GM18858 (cell line): ENCODE results near the gene NOS1AP.
"Not testable (repeated sequence)": the region's sequence is repeated elsewhere in the genome, so short reads cannot be mapped to it uniquely, and the experiment has no call there.

ENCODE experiments used
- ATAC-seq: cut with Tn5 transposase; IDR thresholded peaks from one replicate; pipeline ENCODE4 v1.9.1; 2021; ENCODE audit not compliant: unreplicated experiment

NOS1AP gene

DNA sequence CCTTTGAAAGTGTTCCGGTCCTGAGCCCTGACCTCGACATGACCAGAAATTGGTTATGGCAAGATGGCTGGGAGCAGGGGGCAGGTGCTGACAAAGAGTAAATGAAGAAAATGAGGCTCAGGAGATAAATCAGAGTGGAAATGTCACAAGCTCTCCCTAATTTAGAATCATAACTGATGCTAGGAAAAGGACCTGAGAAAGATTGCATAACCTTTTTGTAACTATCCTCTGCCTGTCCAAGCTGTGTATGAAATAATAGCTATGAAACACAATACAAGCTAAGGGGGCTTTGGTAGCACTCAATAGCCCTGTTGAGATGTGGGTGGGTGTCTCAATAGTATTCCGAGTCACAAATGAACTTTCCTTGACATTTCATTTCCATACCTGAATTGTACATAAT is 12.9 kb upstream of the NOS1AP start:
- ATAC-seq = no peak

GRCh38 chr1:162059721-162060120 is 9.8 kb upstream of the NOS1AP start:
- ATAC-seq = no peak

DNA sequence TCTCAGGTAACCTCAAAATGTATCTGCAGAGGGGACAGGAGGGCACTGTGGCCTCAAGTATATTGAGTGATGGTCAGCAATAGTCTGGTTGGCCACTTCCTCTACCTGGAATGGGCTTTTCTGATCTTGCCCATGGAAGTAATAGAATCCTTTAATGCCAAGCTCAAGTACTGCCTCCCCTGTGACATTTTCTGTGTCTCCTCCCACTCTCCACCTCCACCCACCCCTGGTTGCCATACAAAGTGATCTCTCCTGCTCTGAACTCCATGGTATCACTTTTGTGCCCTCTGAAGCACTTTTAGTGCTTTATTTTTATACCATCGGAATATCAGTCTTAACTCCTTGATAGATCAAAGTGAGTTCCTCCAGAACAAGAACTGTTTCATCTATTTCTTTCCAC is 9.2 kb upstream of the NOS1AP start:
- no peak for ATAC-seq

- no peak for ATAC-seq
These were observed 6.9 kb upstream of the NOS1AP start for GRCh38 chr1:162062542-162063015.

DNA sequence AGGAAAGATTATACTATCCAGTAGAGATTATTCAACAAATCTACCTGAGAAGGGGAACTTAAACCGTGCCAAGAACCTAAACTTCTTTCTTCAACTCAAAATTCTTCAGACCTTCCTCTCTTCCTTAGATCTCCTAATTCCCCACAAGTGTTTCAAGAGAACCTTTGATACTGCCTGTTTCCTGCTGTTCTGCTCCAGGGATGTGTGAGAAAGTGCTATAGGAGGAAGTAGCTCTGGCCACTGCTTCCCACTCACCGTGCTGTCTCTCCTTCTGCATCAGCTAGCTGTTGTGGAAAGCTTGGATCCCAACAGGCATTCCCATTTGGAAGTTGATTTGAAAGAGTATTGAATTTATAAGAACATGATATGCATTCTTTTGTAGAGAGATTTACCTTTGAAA is 4.5 kb upstream of the NOS1AP start:
- ATAC-seq = no peak

DNA sequence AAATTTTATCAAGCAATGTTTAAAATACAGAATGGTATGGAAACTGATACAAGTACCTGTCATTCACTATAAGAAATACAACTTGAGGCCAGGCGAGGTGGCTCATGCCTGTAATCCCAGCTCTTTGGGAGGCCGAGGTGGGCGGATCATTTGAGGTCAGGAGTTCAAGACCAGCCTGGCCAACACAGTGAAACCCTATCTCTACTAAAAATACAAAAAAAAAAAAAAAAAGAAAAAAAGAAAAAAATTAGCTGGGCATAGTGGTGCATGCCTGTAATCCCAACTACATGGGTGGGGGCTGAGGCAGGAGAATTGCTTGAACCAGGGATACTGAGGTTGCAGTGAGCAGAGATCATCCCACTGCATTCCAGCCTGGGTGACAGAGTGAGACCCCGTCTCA is 2.7 kb upstream of the NOS1AP start:
- ATAC-seq = not testable (repeated sequence)

- no peak for ATAC-seq
These were observed 2.0 kb upstream of the NOS1AP start for GRCh38 chr1:162067466-162067865.

GRCh38 chr1:162068301-162068700 is 1.2 kb upstream of the NOS1AP start:
- ATAC-seq = no peak

DNA sequence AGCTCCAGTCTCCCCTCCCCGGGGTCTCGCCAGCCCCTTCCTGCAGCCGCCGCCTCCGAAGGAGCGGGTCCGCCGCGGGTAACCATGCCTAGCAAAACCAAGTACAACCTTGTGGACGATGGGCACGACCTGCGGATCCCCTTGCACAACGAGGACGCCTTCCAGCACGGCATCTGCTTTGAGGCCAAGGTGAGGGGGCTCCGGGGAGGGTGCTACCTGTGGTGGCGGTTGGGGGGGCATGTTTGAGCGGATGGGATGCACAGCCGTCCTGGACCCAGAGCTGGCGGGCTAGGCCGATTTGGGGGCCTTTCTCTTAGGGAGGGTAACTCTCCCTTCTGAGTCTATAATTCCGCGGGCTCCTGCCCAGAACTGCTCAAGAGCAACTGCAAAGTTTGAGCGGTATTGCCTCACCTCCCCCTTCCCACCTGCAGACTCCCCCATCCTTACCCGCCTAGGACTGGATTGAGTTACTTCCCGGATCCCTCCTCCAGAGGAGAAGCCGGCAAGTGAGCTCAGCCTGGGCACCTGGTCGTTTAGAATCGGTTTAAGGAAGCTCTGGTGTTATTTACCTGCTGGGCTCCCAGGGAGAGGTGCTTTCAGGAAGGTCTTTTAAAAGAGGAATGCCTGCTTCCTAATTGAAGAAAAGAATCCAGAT is 730 bp downstream of the NOS1AP start:
- no peak for ATAC-seq

DNA sequence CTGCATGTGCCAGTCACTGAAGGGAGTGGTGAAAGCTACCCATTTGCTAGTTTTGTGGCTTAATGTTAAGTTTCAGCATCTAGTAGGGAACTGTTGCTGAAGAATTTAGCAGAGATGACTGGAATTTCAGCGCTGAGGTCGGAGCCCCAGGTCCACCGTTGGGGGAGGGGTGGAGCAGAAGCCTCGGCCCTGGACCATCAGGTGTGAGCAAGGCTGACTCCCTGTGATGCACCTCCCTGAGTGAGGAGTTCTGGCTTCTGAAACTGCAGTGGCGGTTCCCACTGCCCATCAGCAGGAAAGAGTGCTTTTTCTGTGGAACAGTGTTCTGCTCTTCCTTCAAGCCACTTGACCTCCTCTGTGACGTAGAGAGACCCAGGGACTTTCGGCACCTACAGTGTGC is 1.3 kb downstream of the NOS1AP start:
- ATAC-seq = no peak

DNA sequence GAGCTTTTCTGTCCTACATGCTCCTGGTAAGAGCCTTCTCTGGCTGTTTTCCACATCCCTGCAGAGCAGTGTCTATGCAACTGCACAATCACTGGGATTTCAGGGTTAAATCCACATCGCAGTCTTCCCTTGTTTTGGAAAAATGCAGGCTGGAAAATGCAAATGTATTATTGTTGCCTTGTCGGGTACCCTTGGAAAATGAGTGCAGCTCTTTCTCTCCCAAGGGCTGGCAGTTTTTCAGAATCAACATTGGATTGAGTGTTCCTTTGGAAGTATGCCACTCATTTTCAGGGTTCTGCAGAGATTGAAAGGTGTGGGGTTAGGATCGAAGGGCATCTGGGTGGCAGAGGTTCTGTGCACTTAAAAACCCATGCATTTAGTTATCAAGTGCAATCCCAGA is 3.2 kb downstream of the NOS1AP start:
- no peak for ATAC-seq

DNA sequence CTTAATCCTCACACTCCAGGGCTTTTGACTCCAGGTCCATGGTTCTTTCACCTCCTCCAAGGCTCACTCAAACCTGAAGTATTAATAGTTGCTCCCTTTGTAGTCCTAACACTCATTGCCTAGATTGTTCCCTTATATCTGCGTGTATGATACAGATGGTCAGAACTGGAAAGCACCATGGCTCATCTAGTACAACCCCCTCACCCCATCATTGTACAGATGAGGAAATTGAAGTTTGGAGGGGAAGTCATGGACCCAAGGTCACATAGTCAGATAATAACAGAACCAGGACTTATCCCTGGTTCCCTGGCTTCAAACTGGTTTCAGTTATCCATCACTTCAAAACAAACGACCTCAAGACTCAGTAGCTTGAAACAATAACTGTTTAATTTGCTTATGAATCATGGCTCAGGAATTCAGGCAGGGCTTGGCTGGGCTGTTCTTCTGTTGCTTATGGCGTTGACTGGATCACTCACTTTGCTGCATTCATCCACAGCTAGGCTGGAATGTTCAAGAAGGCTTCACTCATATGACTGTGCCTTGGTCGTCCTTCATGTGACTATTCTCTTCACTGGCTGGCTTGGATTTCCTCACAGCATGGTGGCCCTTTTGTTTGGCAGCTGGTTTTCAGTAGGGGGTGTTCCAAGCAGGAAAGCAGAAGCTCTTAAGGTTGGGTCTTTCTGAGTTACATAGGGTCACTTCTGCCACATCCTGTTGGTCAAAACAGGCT is 5.0 kb downstream of the NOS1AP start:
- no peak for ATAC-seq

- no peak for ATAC-seq
These were observed 6.4 kb downstream of the NOS1AP start for GRCh38 chr1:162075862-162076261.

GRCh38 chr1:162077648-162078299 is 8.3 kb downstream of the NOS1AP start:
- no peak for ATAC-seq

DNA sequence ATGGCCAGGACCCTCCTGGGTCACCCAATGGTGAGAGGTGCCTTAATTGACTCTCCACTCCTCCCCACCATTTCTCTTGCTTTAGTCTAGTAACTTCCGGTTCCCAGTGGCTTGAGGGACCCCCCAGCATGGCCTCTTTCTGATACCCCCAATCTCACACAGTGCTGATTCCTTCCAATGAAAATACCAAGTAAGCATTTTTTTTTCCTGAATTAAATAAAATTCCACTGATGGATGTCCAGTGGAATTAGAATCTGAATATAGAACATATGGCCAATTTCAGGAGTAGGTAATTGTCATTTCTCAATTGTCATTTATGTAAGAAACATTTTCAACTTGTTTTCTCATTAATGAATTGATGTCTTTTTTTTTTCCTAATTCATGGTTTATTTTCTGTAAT is 9.5 kb downstream of the NOS1AP start:
- ATAC-seq = no peak

- ATAC-seq = no peak
These were observed 11.1 kb downstream of the NOS1AP start for GRCh38 chr1:162080472-162081015.

DNA sequence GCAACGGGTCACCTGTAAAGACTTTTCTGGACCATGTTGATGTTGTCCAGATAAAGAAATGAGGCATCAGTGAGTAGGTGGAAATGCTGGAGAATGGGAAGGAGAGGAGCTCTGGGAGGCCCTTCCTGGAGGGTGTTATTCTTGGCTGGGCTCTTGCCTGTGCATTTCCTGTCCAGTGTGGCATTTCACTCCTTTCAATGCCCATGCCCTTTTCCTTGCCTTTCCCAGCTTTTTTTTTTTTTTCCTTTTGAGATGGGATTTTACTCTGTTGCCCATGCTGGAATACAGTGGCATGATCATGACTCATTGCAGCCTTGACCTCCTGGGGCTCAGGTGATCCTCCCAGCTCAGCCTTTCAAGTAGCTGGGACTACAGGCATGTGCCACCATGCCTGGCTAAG is 11.8 kb downstream of the NOS1AP start:
- ATAC-seq = no peak

- not testable (repeated sequence) for ATAC-seq
These were observed 12.6 kb downstream of the NOS1AP start for GRCh38 chr1:162082080-162082479.

- no peak for ATAC-seq
These were observed 13.8 kb downstream of the NOS1AP start for GRCh38 chr1:162083273-162083672.

DNA sequence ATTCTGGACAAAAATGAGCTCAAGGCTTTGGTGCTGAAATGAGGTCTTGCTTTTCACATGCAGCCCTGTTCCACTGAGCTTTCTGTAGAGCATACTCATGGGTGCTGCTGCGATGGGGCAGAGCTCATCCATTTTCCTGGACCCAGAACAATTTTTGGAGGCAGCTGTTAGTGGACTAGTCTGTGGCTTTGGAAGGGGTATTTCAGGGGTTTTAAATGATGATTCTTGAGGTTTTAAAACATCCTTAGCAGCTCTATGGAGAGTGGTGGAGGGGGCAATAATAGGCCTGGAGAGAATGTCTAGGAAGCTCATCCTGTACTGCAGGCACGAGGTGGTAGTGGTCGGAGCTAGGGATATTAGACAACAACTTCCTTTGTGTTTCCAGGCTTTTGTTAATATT is 16.5 kb downstream of the NOS1AP start:
- ATAC-seq = no peak

DNA sequence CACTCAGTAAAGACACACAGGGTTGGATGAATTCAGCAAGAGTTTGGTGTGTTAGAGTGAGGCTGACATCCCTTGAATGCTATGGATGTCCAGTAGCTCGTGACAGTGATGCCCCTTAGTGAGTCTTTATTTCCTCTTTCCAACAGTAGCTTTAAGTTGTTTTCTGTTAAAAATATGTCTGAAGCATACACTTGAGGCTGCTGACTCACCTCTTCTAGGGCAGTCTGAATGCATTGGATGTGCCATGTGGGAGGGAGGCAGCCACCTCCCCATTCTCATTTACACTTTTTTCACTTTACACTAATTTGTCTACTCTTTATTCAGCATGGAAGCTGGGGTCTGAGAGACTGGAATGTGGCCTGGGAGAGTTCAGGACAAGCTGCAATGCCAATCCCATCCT is 17.6 kb downstream of the NOS1AP start:
- no peak for ATAC-seq

DNA sequence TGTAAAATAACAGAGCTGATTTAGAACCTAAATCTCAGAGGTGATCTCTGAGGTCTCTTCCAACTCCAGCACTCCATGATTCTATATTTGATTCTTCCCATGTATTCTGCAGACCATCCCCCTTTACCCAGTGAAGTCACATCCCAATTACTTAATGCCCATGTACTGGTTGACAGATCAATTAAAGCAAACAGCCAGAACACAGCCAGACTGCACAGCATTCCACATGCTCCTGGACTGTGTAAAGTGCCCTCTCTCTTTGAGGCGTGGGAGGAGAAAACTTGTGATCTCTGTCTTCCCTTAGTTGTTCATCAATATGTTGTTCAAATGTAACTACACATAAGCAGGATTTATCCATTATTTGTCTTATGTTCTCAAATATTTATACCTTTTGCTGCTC is 18.1 kb downstream of the NOS1AP start:
- ATAC-seq = no peak
